ENCODE measurements around the gene GPC5.

The GPC5 gene

DNA sequence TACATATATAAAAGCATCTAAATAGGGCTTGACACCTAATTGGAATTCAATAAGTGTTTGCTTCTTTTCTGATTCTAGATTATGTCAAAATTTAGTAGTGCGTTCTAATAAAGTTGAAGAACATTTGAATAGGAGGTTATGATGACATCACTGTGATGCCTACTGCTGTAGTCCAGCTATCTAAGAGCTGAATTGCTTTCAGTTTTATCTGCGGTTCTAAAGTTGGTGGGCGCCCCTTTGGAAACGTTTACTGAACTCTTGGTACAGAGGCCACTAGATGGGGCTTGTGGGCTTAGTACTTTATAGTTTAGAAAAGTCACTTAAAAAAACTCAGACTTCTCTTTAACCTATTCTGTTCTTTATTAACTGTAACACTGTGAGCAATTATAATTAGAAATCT lies 776.9 kb downstream of the GPC5 start:
- peaks cover 5% of the 10 kb centered on the region for H3K9me3 Mint-ChIP-seq
- no peaks in the 10 kb centered on the region for H3K36me3 Mint-ChIP-seq (ENCODE audit: low read depth)
- no peaks in the 10 kb centered on the region for H3K4me1 Mint-ChIP-seq
- no peak for DNase-seq
- ATAC-seq, result no peak
- H3K4me3 Mint-ChIP-seq, result no peak overlapping the region
- H3K27ac Mint-ChIP-seq, result no peak overlapping the region
- no peaks in the 10 kb centered on the region for H3K27me3 Mint-ChIP-seq

GRCh38 chr13:92177966-92178365 lies 779.5 kb downstream of the GPC5 start:
- DNase-seq (no peak), ATAC-seq (no peak)
- no peaks in the 10 kb centered on the region for H3K4me1 Mint-ChIP-seq
- H3K27me3 Mint-ChIP-seq, result no peaks in the 10 kb centered on the region
- H3K27ac Mint-ChIP-seq, result no peak overlapping the region
- no peaks in the 10 kb centered on the region for H3K36me3 Mint-ChIP-seq (ENCODE audit: low read depth)
- no peaks in the 10 kb centered on the region for H3K9me3 Mint-ChIP-seq
- H3K4me3 Mint-ChIP-seq, result no peak overlapping the region

DNA sequence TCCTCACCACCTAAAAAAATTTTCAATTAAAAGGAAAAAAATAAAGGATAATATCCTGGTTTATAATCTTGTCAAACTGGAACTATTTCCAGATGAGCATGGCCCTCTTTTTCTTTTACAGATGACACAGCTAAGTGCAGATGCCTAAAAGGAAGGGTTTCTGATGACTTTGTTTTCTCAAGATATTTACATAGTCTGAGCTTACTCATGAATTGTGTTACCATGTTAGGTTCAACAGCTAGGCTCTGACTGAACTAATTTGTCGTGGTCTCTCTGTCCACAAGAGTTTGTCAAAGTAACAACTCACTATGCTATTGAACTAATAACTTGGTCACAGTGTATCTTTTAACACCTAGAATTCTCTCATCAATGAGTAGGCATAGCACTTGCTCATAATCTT lies 780.8 kb downstream of the GPC5 start:
- H3K36me3 Mint-ChIP-seq (ENCODE audit: low read depth), result no peaks in the 10 kb centered on the region
- DNase-seq (no peak), ATAC-seq (no peak)
- H3K4me3 Mint-ChIP-seq, result no peak overlapping the region
- H3K4me1 Mint-ChIP-seq, result no peaks in the 10 kb centered on the region
- H3K27ac Mint-ChIP-seq, result no peak overlapping the region
- no peaks in the 10 kb centered on the region for H3K27me3 Mint-ChIP-seq
- no peaks in the 10 kb centered on the region for H3K9me3 Mint-ChIP-seq

GRCh38 chr13:92187378-92187989 lies 789.1 kb downstream of the GPC5 start:
- Mint-ChIP-seq H3K27me3 (no peaks in the 10 kb centered on the region), H3K4me1 (no peaks in the 10 kb centered on the region), H3K4me3 (no peak overlapping the region), H3K9me3 (no peaks in the 10 kb centered on the region), H3K36me3 (ENCODE audit: low read depth) (no peaks in the 10 kb centered on the region), H3K27ac (no peak overlapping the region)
- DNase-seq, result peak; percentile 8
- peak; percentile 52 for ATAC-seq

- Mint-ChIP-seq H3K9me3 (no peaks in the 10 kb centered on the region), H3K36me3 (ENCODE audit: low read depth) (no peaks in the 10 kb centered on the region), H3K27me3 (no peaks in the 10 kb centered on the region), H3K4me3 (no peak overlapping the region), H3K27ac (no peak overlapping the region), H3K4me1 (no peaks in the 10 kb centered on the region)
- DNase-seq (no peak), ATAC-seq (no peak)
Observed at GRCh38 chr13:92188574-92188973, 790.2 kb downstream of the GPC5 start.

DNA sequence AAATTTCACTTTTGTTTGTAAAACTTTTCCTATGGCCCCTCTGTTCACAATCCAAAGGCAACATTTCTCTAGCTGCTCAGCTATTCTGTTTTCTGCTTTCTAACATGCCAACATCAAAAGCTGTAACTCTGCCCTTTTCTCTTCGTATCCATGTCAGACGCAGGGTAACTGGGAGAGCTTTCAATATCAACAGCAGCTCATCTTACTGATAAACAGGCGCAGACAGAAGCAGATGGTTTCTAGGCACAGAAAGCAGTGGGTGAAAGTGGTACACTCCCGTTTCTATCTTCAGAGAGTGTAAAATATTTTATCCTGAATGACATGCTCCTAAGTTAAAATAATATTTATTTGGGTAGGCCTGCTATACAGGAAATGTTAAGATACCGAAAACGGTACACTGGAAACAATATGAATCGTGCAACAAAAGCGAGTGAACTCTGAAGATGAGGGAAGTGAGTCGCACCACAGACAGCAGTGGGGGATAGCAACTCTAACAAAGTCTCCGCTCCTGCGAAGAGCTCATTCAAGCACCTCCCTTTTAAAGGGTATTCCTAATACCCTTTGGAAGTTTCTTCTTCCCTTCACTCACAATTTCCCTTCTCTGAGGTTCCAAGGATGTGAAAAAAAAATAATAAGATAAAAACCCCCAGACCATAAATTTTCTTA lies 798.3 kb downstream of the GPC5 start:
- Mint-ChIP-seq H3K4me1 (no peaks in the 10 kb centered on the region), H3K27me3 (no peaks in the 10 kb centered on the region), H3K27ac (no peak overlapping the region), H3K4me3 (no peak overlapping the region), H3K9me3 (peaks cover 3% of the 10 kb centered on the region), H3K36me3 (ENCODE audit: low read depth) (no peaks in the 10 kb centered on the region)
- no peak for ATAC-seq
- no peak for DNase-seq

- Mint-ChIP-seq H3K27me3 (no peaks in the 10 kb centered on the region), H3K27ac (no peak overlapping the region), H3K36me3 (ENCODE audit: low read depth) (no peaks in the 10 kb centered on the region), H3K4me3 (no peak overlapping the region), H3K9me3 (peaks cover 3% of the 10 kb centered on the region), H3K4me1 (no peaks in the 10 kb centered on the region)
- ATAC-seq (no peak), DNase-seq (no peak)
Observed at GRCh38 chr13:92197669-92198068, 799.2 kb downstream of the GPC5 start.

- no peak overlapping the region for H3K27ac Mint-ChIP-seq
- DNase-seq, result no peak
- no peaks in the 10 kb centered on the region for H3K27me3 Mint-ChIP-seq
- peaks cover 4% of the 10 kb centered on the region for H3K9me3 Mint-ChIP-seq
- no peak for ATAC-seq
- no peaks in the 10 kb centered on the region for H3K4me1 Mint-ChIP-seq
- H3K4me3 Mint-ChIP-seq, result no peak overlapping the region
- H3K36me3 Mint-ChIP-seq (ENCODE audit: low read depth), result no peaks in the 10 kb centered on the region
Observed at GRCh38 chr13:92218615-92219014, 820.2 kb downstream of the GPC5 start.

DNA sequence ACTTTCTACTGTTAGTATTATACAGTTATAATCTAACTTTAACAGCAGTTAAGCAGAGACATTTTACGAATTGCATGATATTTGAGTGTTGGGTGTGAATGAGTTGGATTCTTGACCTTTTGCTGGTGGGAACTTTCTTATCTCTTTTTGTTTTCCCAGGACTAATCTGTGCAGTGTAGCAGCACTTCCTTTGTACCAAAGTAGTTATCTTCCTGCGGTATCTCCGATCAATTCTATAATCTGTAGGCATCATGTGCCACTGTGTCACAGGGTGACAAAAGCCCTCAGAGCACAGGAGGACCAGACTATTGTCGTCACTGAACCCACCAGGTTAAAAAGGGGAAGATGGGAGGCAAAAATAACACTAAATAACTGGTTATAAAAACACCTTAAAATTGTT lies 823.5 kb downstream of the GPC5 start:
- DNase-seq (no peak), ATAC-seq (no peak)
- Mint-ChIP-seq H3K9me3 (peaks cover 8% of the 10 kb centered on the region), H3K27me3 (no peaks in the 10 kb centered on the region), H3K27ac (no peak overlapping the region), H3K4me3 (no peak overlapping the region), H3K4me1 (no peaks in the 10 kb centered on the region), H3K36me3 (ENCODE audit: low read depth) (no peaks in the 10 kb centered on the region)

DNA sequence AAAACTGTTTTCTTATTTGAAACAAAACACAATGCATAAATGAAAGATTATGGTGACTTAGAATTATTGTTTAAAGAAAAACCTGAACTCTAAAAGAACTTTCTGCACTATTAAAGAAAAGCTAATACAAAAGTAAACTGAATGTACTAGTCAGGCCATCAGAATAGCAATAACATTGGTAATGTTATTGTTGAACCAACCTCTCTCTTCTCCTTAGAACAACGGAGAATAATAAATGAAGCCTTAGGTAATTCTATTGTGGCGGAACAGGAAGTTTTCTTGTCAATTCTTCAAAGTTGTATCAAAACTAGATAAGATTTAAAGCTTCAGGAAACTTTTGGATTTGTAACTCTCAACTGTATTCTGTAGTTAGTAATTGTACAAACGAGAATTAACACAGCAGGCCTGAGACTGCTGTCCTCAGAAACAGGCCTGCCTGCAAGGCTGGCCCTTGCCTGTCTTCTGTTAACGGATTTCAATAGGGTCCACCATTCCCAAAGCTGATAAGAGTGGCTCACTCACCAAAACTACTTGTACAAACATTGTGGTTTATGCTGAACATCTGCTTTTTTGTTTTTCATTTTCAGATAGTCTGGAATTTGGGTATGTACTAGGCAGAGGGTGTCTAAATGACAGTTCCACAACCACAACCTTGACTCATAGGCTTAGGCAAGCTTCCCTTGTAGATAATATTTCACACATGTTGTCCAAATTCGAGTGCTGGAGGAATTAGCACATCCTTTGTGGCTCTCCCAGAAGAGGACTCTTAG lies 825.8 kb downstream of the GPC5 start:
- no peak for ATAC-seq
- DNase-seq, result no peak
- Mint-ChIP-seq H3K4me3 (no peak overlapping the region), H3K36me3 (ENCODE audit: low read depth) (no peaks in the 10 kb centered on the region), H3K9me3 (peaks cover 10% of the 10 kb centered on the region), H3K27ac (no peak overlapping the region), H3K27me3 (no peaks in the 10 kb centered on the region), H3K4me1 (no peaks in the 10 kb centered on the region)

GRCh38 chr13:92224825-92225224 lies 826.4 kb downstream of the GPC5 start:
- no peaks in the 10 kb centered on the region for H3K36me3 Mint-ChIP-seq (ENCODE audit: low read depth)
- ATAC-seq (no peak), DNase-seq (no peak)
- no peaks in the 10 kb centered on the region for H3K27me3 Mint-ChIP-seq
- no peaks in the 10 kb centered on the region for H3K4me1 Mint-ChIP-seq
- H3K4me3 Mint-ChIP-seq, result no peak overlapping the region
- no peak overlapping the region for H3K27ac Mint-ChIP-seq
- peaks cover 8% of the 10 kb centered on the region for H3K9me3 Mint-ChIP-seq

- Mint-ChIP-seq H3K4me3 (no peak overlapping the region), H3K27me3 (no peaks in the 10 kb centered on the region), H3K9me3 (peaks cover 8% of the 10 kb centered on the region), H3K4me1 (no peaks in the 10 kb centered on the region), H3K36me3 (ENCODE audit: low read depth) (no peaks in the 10 kb centered on the region), H3K27ac (no peak overlapping the region)
- ATAC-seq, result no peak
- no peak for DNase-seq
Observed at GRCh38 chr13:92225861-92226260, 827.4 kb downstream of the GPC5 start.

DNA sequence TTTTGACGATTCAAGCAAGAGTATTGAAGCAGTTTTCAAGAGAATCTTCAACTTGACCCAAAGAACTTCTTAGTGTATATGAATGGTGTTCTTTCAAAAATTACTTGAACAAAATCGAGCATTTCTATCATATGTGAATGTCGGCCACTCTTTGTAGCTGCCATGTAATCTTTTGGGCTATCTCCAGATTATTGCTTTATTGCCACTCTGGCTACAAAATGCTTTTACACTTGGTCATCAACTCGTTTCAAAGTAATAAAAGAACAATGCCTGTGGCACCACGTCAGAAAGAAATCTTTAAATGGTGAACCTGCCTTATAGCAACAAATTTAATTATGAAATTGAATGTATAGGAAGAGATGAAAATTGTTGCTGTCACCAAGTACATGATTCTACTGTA lies 834.5 kb downstream of the GPC5 start:
- DNase-seq, result no peak

DNA sequence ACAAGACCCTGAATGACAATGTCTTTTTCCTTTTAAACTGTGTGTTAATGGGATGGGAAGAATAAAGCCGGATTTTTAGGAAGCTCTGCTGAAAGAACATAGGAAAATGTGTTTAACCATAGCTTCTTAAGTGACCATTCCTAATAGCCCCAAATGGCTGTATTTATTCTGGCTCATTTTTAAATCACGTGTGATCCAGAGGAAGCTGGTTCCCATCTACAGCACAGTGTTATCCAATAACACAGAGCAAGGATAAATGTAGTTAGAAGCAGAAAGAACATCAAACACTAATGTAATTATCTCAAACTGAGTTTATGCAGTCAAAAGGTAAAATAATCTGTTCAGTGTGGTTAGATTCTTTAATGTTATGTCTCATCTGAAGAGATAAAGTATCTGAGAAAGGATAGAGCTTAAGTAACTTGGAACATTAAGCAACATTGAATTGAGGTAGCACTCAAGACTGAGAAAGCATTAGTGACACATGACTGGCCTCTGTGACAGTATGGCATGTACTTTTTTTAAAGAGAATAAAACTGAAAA lies 853.3 kb downstream of the GPC5 start:
- Mint-ChIP-seq H3K4me3 (no peak overlapping the region), H3K9me3 (peaks cover 9% of the 10 kb centered on the region), H3K27ac (no peak overlapping the region), H3K4me1 (no peaks in the 10 kb centered on the region), H3K36me3 (ENCODE audit: low read depth) (no peaks in the 10 kb centered on the region), H3K27me3 (no peaks in the 10 kb centered on the region)
- ATAC-seq (no peak), DNase-seq (no peak)

More for the DNA sequence above, 834.5 kb downstream of the GPC5 start:
- ATAC-seq, result no peak
- Mint-ChIP-seq H3K27ac (no peak overlapping the region), H3K4me1 (no peaks in the 10 kb centered on the region), H3K36me3 (ENCODE audit: low read depth) (no peaks in the 10 kb centered on the region), H3K4me3 (no peak overlapping the region), H3K9me3 (peaks cover 2% of the 10 kb centered on the region), H3K27me3 (no peaks in the 10 kb centered on the region)

- Mint-ChIP-seq H3K36me3 (ENCODE audit: low read depth) (no peaks in the 10 kb centered on the region), H3K27me3 (no peaks in the 10 kb centered on the region), H3K4me1 (no peaks in the 10 kb centered on the region), H3K9me3 (peaks cover 9% of the 10 kb centered on the region), H3K4me3 (no peak overlapping the region), H3K27ac (no peak overlapping the region)
- no peak for DNase-seq
- ATAC-seq, result no peak
Observed at GRCh38 chr13:92255526-92255925, 857.1 kb downstream of the GPC5 start.
